ENCODE data around the gene PGLYRP1. TPM values are rescaled to one million over a fixed set of nuclear protein-coding genes. Genes with fewer than 3 reads are reported as not detected.

Gene PGLYRP1
- total RNA-seq, 1 experiment from 2014 or later = not detected

- ChIA-PET POLR2A (ENCODE audit: unreplicated experiment) (interaction anchor here (0.6 kb wide), 1 partner anchor 348 kb away, joined by 9 read pairs; no protein-coding TSS in a partner anchor), CTCF (no interaction called here)
- BruUV-seq (replicated peaks) = no TSS peak
- Histone ChIP-seq H3K4me2 (no peak overlapping the region), H3K27me3 (ENCODE audit: insufficient read depth, low read depth) (no peaks in the 10 kb centered on the region), H3K4me3 (no peak overlapping the region), H3K4me1 (replicated peaks; ENCODE audit: insufficient read depth) (no peaks in the 10 kb centered on the region; the same call in 1 of the 2 replicates), H3K36me3 (ENCODE audit: low read depth) (no peaks in the 10 kb centered on the region), H4K20me1 (ENCODE audit: insufficient read depth) (no peaks in the 10 kb centered on the region), H3F3A (ENCODE audit: insufficient read depth, low read depth) (peaks cover 24% of the 10 kb centered on the region; the same call in 1 of the 2 replicates), H2AFZ (no peak overlapping the region), H3K9me2 (ENCODE audit: insufficient read depth) (no peaks in the 10 kb centered on the region), H3K27ac (no peak overlapping the region), H3K9me3 (ENCODE audit: insufficient read depth, low read depth) (no peaks in the 10 kb centered on the region), H3K79me2 (ENCODE audit: low read depth) (no peaks in the 10 kb centered on the region)
- intact Hi-C loops (cut with micrococcal nuclease; ENCODE audit: unreplicated experiment) = loop anchor here (5.0 kb wide), 1 partner anchor 486 kb away; no protein-coding TSS in a partner anchor
- DNase-seq = no peak
- TF ChIP-seq CTCF (conservative IDR thresholded peaks at IDR 0.05) (no peak), EZH2 (IDR thresholded peaks at IDR 0.05; ENCODE audit: low read depth) (no peak)
Observed at GRCh38 chr19:46025835-46026234, 3.0 kb upstream of the PGLYRP1 start.

DNA sequence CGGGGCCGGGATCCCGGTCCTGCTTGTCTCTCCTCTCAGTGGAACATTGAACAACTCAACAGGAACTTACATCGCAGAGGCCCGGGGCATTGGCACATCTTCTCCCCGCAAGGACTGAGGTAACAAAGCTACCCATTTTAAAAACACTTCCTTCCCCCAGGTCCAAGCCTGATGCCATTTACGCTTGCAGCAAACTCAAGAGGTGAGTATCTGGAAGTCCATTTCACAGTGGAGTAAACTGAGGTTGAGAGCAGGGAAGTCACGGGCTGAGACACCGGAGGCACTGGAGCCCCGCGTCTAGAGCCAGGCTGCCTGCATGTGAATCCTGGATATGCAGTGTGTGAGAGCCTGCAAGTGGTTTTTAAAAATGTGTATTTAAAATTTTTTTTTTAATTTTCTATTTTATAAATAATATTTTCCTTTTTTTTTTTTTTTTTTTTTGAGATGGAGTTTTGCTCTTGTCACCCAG, 492 bp upstream of the PGLYRP1 start:
- H3K9me2 ChIP-seq (ENCODE audit: insufficient read depth) = no peaks in the 10 kb centered on the region
- no peak for DNase-seq
- no peak overlapping the region for H3K4me2 ChIP-seq
- H3K4me1 ChIP-seq (replicated peaks; ENCODE audit: insufficient read depth) = no peaks in the 10 kb centered on the region
- H3K36me3 ChIP-seq (ENCODE audit: low read depth) = no peaks in the 10 kb centered on the region
- no peak overlapping the region for H2AFZ ChIP-seq
- no peaks in the 10 kb centered on the region for H3K27me3 ChIP-seq (ENCODE audit: insufficient read depth, low read depth)
- H3K27ac ChIP-seq = no peak overlapping the region
- no peaks in the 10 kb centered on the region for H4K20me1 ChIP-seq (ENCODE audit: insufficient read depth)
- H3K4me3 ChIP-seq = no peak overlapping the region
- H3F3A ChIP-seq (ENCODE audit: insufficient read depth, low read depth) = peaks cover 22% of the 10 kb centered on the region; the same call in 1 of the 2 replicates
- no TSS peak for BruUV-seq (replicated peaks)
- intact Hi-C loops (cut with micrococcal nuclease; ENCODE audit: unreplicated experiment) = no loop called here
- no peak for TF ChIP-seq EZH2 (IDR thresholded peaks at IDR 0.05; ENCODE audit: low read depth)
- no peak for TF ChIP-seq CTCF (conservative IDR thresholded peaks at IDR 0.05)
- POLR2A ChIA-PET (ENCODE audit: unreplicated experiment) = no interaction called here
- CTCF ChIA-PET = no interaction called here
- H3K79me2 ChIP-seq (ENCODE audit: low read depth) = no peaks in the 10 kb centered on the region
- no peaks in the 10 kb centered on the region for H3K9me3 ChIP-seq (ENCODE audit: insufficient read depth, low read depth)

- CTCF ChIA-PET = interaction anchor here (0.6 kb wide), 1 partner anchor 521 kb away, joined by 14 read pairs; no protein-coding TSS in a partner anchor
- intact Hi-C loops (cut with micrococcal nuclease; ENCODE audit: unreplicated experiment) = no loop called here
Observed at GRCh38 chr19:46022061-46022430, 807 bp downstream of the PGLYRP1 start.

More at GRCh38 chr19:46022061-46022430, 807 bp downstream of the PGLYRP1 start:
- no TSS peak for BruUV-seq (replicated peaks)
- Histone ChIP-seq H3K4me1 (replicated peaks; ENCODE audit: insufficient read depth) (no peaks in the 10 kb centered on the region), H3K9me3 (ENCODE audit: insufficient read depth, low read depth) (no peaks in the 10 kb centered on the region), H4K20me1 (ENCODE audit: insufficient read depth) (no peaks in the 10 kb centered on the region), H3K4me3 (no peak overlapping the region), H3K27ac (no peak overlapping the region), H2AFZ (no peak overlapping the region), H3K9me2 (ENCODE audit: insufficient read depth) (no peaks in the 10 kb centered on the region), H3K4me2 (no peak overlapping the region), H3K79me2 (ENCODE audit: low read depth) (no peaks in the 10 kb centered on the region), H3F3A (ENCODE audit: insufficient read depth, low read depth) (peaks cover 22% of the 10 kb centered on the region; the same call in 1 of the 2 replicates), H3K27me3 (ENCODE audit: insufficient read depth, low read depth) (no peaks in the 10 kb centered on the region), H3K36me3 (ENCODE audit: low read depth) (no peaks in the 10 kb centered on the region)
- POLR2A ChIA-PET (ENCODE audit: unreplicated experiment) = no interaction called here
- no peak for DNase-seq
- TF ChIP-seq EZH2 (IDR thresholded peaks at IDR 0.05; ENCODE audit: low read depth) = no peak
- no peak for TF ChIP-seq CTCF (conservative IDR thresholded peaks at IDR 0.05)
